H1 (cell line): ENCODE measurements around the gene FMOD. TPM values are rescaled to one million over a fixed set of nuclear protein-coding genes. Genes with fewer than 3 reads are reported as not detected.

Experiments used
- CTCF ChIA-PET: fragments of 300-600 bp; sonication (Branson Sonifier 250); formaldehyde crosslinking; loops from one replicate; lab custom pipeline; 2021; ENCODE audit not compliant: partially characterized antibody; lab: Charles Lee
- POLR2A ChIA-PET: fragments of 300-600 bp; sonication (Branson Sonifier 250); formaldehyde crosslinking; loops from one replicate; lab custom pipeline; 2021; ENCODE audit warnings: inconsistent platforms; ENCODE audit not compliant: partially characterized antibody; lab: Charles Lee
- DNase-seq, 2 experiments: peaks; one replicate each; pipeline versions ENCODE4 v3.0.0 to v3.0.0-alpha.2; 2010 to 2022; ENCODE audit warnings: low spot score in 2 of 2, low read depth in 1 of 2, mixed read lengths in 1 of 2
- FAIRE-seq: peaks from 2 replicates; lab custom pipeline; 2011; peaks lifted over from hg19 to GRCh38; lab: Jason Lieb, UNC
- H2AFZ ChIP-seq: 2 replicates; pipeline ENCODE4 v1.8.1; 2012; ENCODE audit warnings: low read length, inconsistent platforms
- H2AK5ac ChIP-seq: 2 replicates; pipeline ENCODE4 v1.6.1; 2013; ENCODE audit warnings: low read depth, low read length
- H2BK120ac ChIP-seq: replicated peaks from 2 replicates; pipeline ENCODE3; 2013; ENCODE audit warnings: low read depth, low read length, inconsistent platforms
- H2BK12ac ChIP-seq: 2 replicates; pipeline ENCODE4 v1.6.1; 2013; ENCODE audit warnings: low read depth, low read length
- H2BK15ac ChIP-seq: 2 replicates; pipeline ENCODE4 v1.6.1; 2013; ENCODE audit warnings: low read length
- H2BK20ac ChIP-seq: 2 replicates; pipeline ENCODE4 v1.6.1; 2013; ENCODE audit warnings: low read length
- H2BK5ac ChIP-seq: 2 replicates; pipeline ENCODE4 v1.6.1; 2013; ENCODE audit warnings: low read depth, low read length
- H3K14ac ChIP-seq: 2 replicates; pipeline ENCODE4 v1.6.1; 2013; ENCODE audit warnings: inconsistent platforms; ENCODE audit not compliant: insufficient read length
- H3K18ac ChIP-seq: 2 replicates; pipeline ENCODE4 v1.6.1; 2013; ENCODE audit warnings: low read length; ENCODE audit errors: extremely low read depth
- H3K23ac ChIP-seq: 2 replicates; pipeline ENCODE4 v1.6.1; 2013; ENCODE audit warnings: inconsistent platforms; ENCODE audit not compliant: insufficient read length
- H3K23me2 ChIP-seq: 2 replicates; pipeline ENCODE4 v1.6.1; 2013; ENCODE audit warnings: low read depth, low read length
- H3K27ac ChIP-seq: 2 replicates; pipeline ENCODE4 v1.6.1; 2011; ENCODE audit warnings: low read depth, low read length, inconsistent platforms
- H3K27me3 ChIP-seq, 4 experiments: replicated peaks in 1 of 4; 1 replicate in 1 of 4; 2 replicates in 3 of 4; pipeline versions ENCODE4 v1.6.1 to v1.8.1; 2011 to 2013; ENCODE audit warnings: low read length in 3 of 4, mild to moderate bottlenecking in 3 of 4, inconsistent platforms in 2 of 4, mixed read lengths in 2 of 4, moderate library complexity in 1 of 4; ENCODE audit not compliant: control insufficient read depth in 3 of 4, insufficient read depth in 3 of 4; ENCODE audit errors: extremely low read depth in 1 of 4
- H3K36me3 ChIP-seq, 4 experiments: 2 replicates each; pipeline versions ENCODE4 v1.6.1 to v1.8.1; 2011 to 2013; ENCODE audit warnings: mild to moderate bottlenecking in 4 of 4, low read length in 3 of 4, moderate library complexity in 2 of 4, control low read depth in 1 of 4, inconsistent platforms in 1 of 4; ENCODE audit not compliant: insufficient read depth in 4 of 4, control insufficient read depth in 2 of 4
- H3K4ac ChIP-seq: replicated peaks from 2 replicates; pipeline ENCODE3; 2013; ENCODE audit warnings: low read length, low read depth, mixed read lengths, inconsistent platforms; ENCODE audit not compliant: insufficient read length
- H3K4me1 ChIP-seq, 4 experiments: replicated peaks in 1 of 4; 1 replicate in 1 of 4; 2 replicates in 3 of 4; pipeline versions ENCODE4 v1.6.1 to v1.8.1; 2011 to 2013; ENCODE audit warnings: low read length in 3 of 4, inconsistent platforms in 2 of 4, mixed read lengths in 1 of 4; ENCODE audit not compliant: insufficient read depth in 4 of 4, control insufficient read depth in 3 of 4
- H3K4me2 ChIP-seq, 2 experiments: 2 replicates each; pipeline versions ENCODE4 v1.6.1 to v1.8.1; 2011 to 2013; ENCODE audit warnings: low read depth in 2 of 2, low read length in 2 of 2, control low read depth in 1 of 2, inconsistent platforms in 1 of 2, mild to moderate bottlenecking in 1 of 2; ENCODE audit not compliant: insufficient read depth in 1 of 2
- H3K4me3 ChIP-seq, 4 experiments: fragments of 200-600, 300-600 bp in 1 of 4; sonication (generic), shearing (Covaris generic), sonication (Bioruptor Twin) in 1 of 4; 2 replicates each; pipeline versions ENCODE4 v1.5.1 to v1.8.1; 2011 to 2016; ENCODE audit warnings: low read length in 4 of 4, low read depth in 3 of 4, control low read depth in 2 of 4, inconsistent platforms in 2 of 4, mild to moderate bottlenecking in 2 of 4, mixed read lengths in 1 of 4, moderate library complexity in 1 of 4; ENCODE audit not compliant: insufficient read depth in 2 of 4; ENCODE audit errors: extremely low read depth in 1 of 4
- H3K56ac ChIP-seq: replicated peaks from 2 replicates; pipeline ENCODE3; 2013; ENCODE audit warnings: low read depth, mild to moderate bottlenecking, mixed read lengths, low read length, inconsistent platforms; ENCODE audit not compliant: insufficient read length
- H3K79me1 ChIP-seq: 2 replicates; pipeline ENCODE4 v1.6.1; 2013; ENCODE audit warnings: low read depth, low read length, control low read depth
- H3K79me2 ChIP-seq, 2 experiments: 2 replicates each; pipeline versions ENCODE4 v1.6.1 to v1.8.1; 2012 to 2013; ENCODE audit warnings: low read length in 2 of 2, mild to moderate bottlenecking in 2 of 2, inconsistent platforms in 1 of 2; ENCODE audit not compliant: insufficient read depth in 2 of 2, control insufficient read depth in 1 of 2
- H3K9ac ChIP-seq, 4 experiments: replicated peaks in 1 of 4; 1 replicate in 1 of 4; 2 replicates in 3 of 4; pipeline versions ENCODE4 v1.6.1 to v1.8.1; 2011 to 2013; ENCODE audit warnings: low read depth in 3 of 4, low read length in 3 of 4, control low read depth in 2 of 4, mild to moderate bottlenecking in 2 of 4, moderate library complexity in 2 of 4, inconsistent platforms in 1 of 4; ENCODE audit errors: extremely low read depth in 1 of 4
- H3K9me3 ChIP-seq, 2 experiments: 2 replicates each; pipeline versions ENCODE4 v1.6.1 to v1.8.1; 2012 to 2013; ENCODE audit warnings: mild to moderate bottlenecking in 2 of 2, moderate library complexity in 2 of 2, control low read depth in 1 of 2, inconsistent platforms in 1 of 2, low read depth in 1 of 2, low read length in 1 of 2, mixed read lengths in 1 of 2; ENCODE audit not compliant: insufficient read depth in 2 of 2
- H4K20me1 ChIP-seq, 2 experiments: replicated peaks in 1 of 2; 2 replicates each; pipeline versions ENCODE3 to v1.8.1; 2011 to 2013; ENCODE audit warnings: inconsistent platforms in 2 of 2, low read length in 2 of 2, mild to moderate bottlenecking in 1 of 2; ENCODE audit not compliant: insufficient read depth in 2 of 2, control insufficient read depth in 1 of 2
- H4K5ac ChIP-seq: 2 replicates; pipeline ENCODE4 v1.6.1; 2013; ENCODE audit warnings: low read length, low read depth, mixed read lengths, inconsistent platforms; ENCODE audit not compliant: insufficient read length
- H4K8ac ChIP-seq: 2 replicates; pipeline ENCODE4 v1.8.0; 2013; ENCODE audit warnings: mild to moderate bottlenecking, moderate library complexity, low read length, inconsistent platforms; ENCODE audit not compliant: insufficient read depth; ENCODE audit errors: extremely low read depth
- H4K91ac ChIP-seq: replicated peaks from 2 replicates; pipeline ENCODE3; 2013; ENCODE audit warnings: low read length, mixed read lengths, inconsistent platforms; ENCODE audit not compliant: insufficient read length
- BACH1 ChIP-seq: IDR thresholded peaks from 2 replicates; pipeline ENCODE4 v1.6.1; 2012; ENCODE audit warnings: low read length, improper control_type of control experiment
- CBX8 ChIP-seq: fragments of 300-800, 300-1000 bp; sonication (generic); IDR thresholded peaks from 2 replicates; pipeline ENCODE4 v1.7.1; 2016; ENCODE audit warnings: low read depth, low read length, borderline replicate concordance
- EP300 ChIP-seq, 2 experiments: IDR thresholded peaks; 1 replicate in 1 of 2; 2 replicates in 1 of 2; pipeline ENCODE4 v1.6.1; 2011 to 2012; ENCODE audit warnings: low read depth in 2 of 2, low read length in 2 of 2, mild to moderate bottlenecking in 2 of 2, borderline replicate concordance in 1 of 2, inconsistent platforms in 1 of 2, moderate library complexity in 1 of 2
- GTF2F1 ChIP-seq: IDR thresholded peaks from 2 replicates; pipeline ENCODE4 v1.6.1; 2012; ENCODE audit warnings: low read depth, low read length, improper control_type of control experiment, borderline replicate concordance
- NANOG ChIP-seq: IDR thresholded peaks from 2 replicates; pipeline ENCODE4 v1.6.1; 2011; ENCODE audit warnings: low read length, low read depth, mild to moderate bottlenecking, inconsistent platforms; ENCODE audit not compliant: insufficient read depth, poor library complexity, severe bottlenecking
- POLR2A ChIP-seq, 2 experiments: IDR thresholded peaks; 1 replicate in 1 of 2; 2 replicates in 1 of 2; pipeline ENCODE4 v1.6.1; 2011; ENCODE audit warnings: low read depth in 2 of 2, low read length in 2 of 2, mild to moderate bottlenecking in 2 of 2; ENCODE audit errors: control extremely low read depth in 1 of 2
- POLR2AphosphoS5 ChIP-seq: IDR thresholded peaks from 2 replicates; pipeline ENCODE4 v1.6.1; 2011; ENCODE audit warnings: low read depth, low read length
- RAD21 ChIP-seq, 2 experiments: IDR thresholded peaks in 1 of 2; conservative IDR thresholded peaks in 1 of 2; 2 replicates each; pipeline ENCODE4 v1.6.1; 2011; ENCODE audit warnings: low read depth in 2 of 2, low read length in 2 of 2, improper control_type of control experiment in 1 of 2, inconsistent platforms in 1 of 2, mild to moderate bottlenecking in 1 of 2, moderate library complexity in 1 of 2
- RFX5 ChIP-seq: IDR thresholded peaks from 2 replicates; pipeline ENCODE4 v1.6.1; 2011; ENCODE audit warnings: low read depth, low read length, improper control_type of control experiment, borderline replicate concordance
- SIX5 ChIP-seq: IDR thresholded peaks from 2 replicates; pipeline ENCODE4 v1.6.1; 2011; ENCODE audit warnings: mild to moderate bottlenecking, low read depth, low read length
- SRF ChIP-seq: IDR thresholded peaks from 2 replicates; pipeline ENCODE4 v1.6.1; 2011; ENCODE audit warnings: mild to moderate bottlenecking, low read depth, low read length, moderate library complexity
- WGBS, 2 experiments: shearing (Covaris generic) in 1 of 2; methylation state at CpG; one replicate each; pipeline versions ENCODE4 v1.1.6 to v1.1.7; 2013 to 2015; ENCODE audit warnings: low lambda C conversion rate in 2 of 2, mixed read lengths in 2 of 2, inconsistent platforms in 1 of 2, low coverage in 1 of 2, missing lambda C conversion rate in 1 of 2; ENCODE audit not compliant: insufficient replicate concordance in 2 of 2, insufficient coverage in 1 of 2, insufficient read length in 1 of 2; ENCODE audit errors: extremely low coverage in 1 of 2, missing lambda C conversion rate in 1 of 2; 5-methylcytosine and 5-hydroxymethylcytosine counted together
- polyA plus RNA-seq, 7 experiments: library from polyadenylated mRNA; depleted of rRNA in 3 of 7; stranded (reverse) in 5 of 7; unstranded in 2 of 7; fragments of >200 nt in 5 of 7; fragments of 200-250 nt in 2 of 7; gene quantifications; 1 replicate in 5 of 7; 2 replicates in 1 of 7; 4 replicates in 1 of 7; pipeline versions ENCODE4 v1.2.1 to v1.2.3, GENCODE V29; 2011 to 2013; ENCODE audit warnings: missing spikeins in 2 of 7, mixed read lengths in 2 of 7
- total RNA-seq: library from RNA; stranded (reverse); fragmentation: NEBNext Ultra II Directional; extraction: Animal tissue kit (Norgen Biotek cat#: 25700); gene quantifications from 2 replicates; pipeline ENCODE4 v1.2.1, GENCODE V29; 2021
- TF ChIP-seq, protein P1 (sequence below), 3 experiments: IDR thresholded peaks; 1 replicate in 2 of 3; 2 replicates in 1 of 3; pipeline versions ENCODE4 v1.5.1 to v1.6.1; 2011; ENCODE audit warnings: low read length in 3 of 3, mild to moderate bottlenecking in 3 of 3, inconsistent platforms in 2 of 3, low read depth in 1 of 3, moderate library complexity in 1 of 3; ENCODE audit not compliant: insufficient read depth in 1 of 3; ENCODE audit errors: control extremely low read depth in 1 of 3

FMOD gene
- total and polyA plus RNA-seq, 2 of the 8 experiments (the other 6 are each of a cell fraction or from before 2014, with no cell fraction given): 0.17 to 0.32 TPM

DNA sequence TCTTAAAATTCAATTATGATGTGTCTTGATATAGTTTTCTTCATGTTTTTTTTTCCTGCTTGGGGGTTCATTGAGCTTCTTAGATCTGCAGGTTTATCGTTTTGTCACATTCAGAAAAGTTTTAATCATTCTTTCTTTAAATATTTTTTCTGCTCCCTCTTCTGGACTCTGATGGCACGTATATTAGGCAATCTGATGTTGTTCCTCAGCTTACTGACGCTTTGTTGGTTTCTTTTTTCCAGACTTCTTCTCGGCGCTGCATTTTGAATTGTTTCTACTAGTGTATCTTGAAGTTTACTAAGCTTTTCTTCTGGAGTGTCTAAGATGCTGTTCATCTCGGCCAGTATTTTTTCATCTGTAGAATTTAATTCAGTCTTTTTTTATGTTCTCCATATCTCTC, 44.8 kb upstream of the FMOD start:
- H2BK120ac ChIP-seq: no peak overlapping the region
- 78% methylated on average over 6 of the region's 6 CpGs; no CpG with 5 or more reads in 1 of the 2 experiments for WGBS, 2 experiments
- no peak overlapping the region for H3K56ac ChIP-seq
- H4K5ac ChIP-seq: no peak overlapping the region
- H4K91ac ChIP-seq: no peak overlapping the region
- H3K14ac ChIP-seq: no peak overlapping the region
- H2BK15ac ChIP-seq: no peak overlapping the region
- H3K4me3 ChIP-seq: no peak overlapping the region
- FAIRE-seq (no peak), DNase-seq (no peak)
- H2BK20ac ChIP-seq: no peak overlapping the region
- H3K79me2 ChIP-seq: no peaks in the 10 kb centered on the region
- TF ChIP-seq POLR2A (IDR thresholded peaks at IDR 0.05; ENCODE audit: control extremely low read depth in 1 of 2, low read depth in 2 of 2, low read length in 2 of 2) (no peak), EP300 (IDR thresholded peaks at IDR 0.05; ENCODE audit: borderline replicate concordance in 1 of 2, low read depth in 2 of 2, low read length in 2 of 2) (no peak), BACH1 (no peak), NANOG (no peak), RAD21 (IDR thresholded peaks at IDR 0.05 in 1 of 2, conservative IDR thresholded peaks at IDR 0.05 in 1 of 2; ENCODE audit: low read depth in 2 of 2, low read length in 2 of 2) (no peak), CBX8 (no peak), RFX5 (no peak), SRF (no peak), GTF2F1 (no peak), POLR2AphosphoS5 (no peak), SIX5 (no peak)
- TF ChIP-seq, protein P1, sequence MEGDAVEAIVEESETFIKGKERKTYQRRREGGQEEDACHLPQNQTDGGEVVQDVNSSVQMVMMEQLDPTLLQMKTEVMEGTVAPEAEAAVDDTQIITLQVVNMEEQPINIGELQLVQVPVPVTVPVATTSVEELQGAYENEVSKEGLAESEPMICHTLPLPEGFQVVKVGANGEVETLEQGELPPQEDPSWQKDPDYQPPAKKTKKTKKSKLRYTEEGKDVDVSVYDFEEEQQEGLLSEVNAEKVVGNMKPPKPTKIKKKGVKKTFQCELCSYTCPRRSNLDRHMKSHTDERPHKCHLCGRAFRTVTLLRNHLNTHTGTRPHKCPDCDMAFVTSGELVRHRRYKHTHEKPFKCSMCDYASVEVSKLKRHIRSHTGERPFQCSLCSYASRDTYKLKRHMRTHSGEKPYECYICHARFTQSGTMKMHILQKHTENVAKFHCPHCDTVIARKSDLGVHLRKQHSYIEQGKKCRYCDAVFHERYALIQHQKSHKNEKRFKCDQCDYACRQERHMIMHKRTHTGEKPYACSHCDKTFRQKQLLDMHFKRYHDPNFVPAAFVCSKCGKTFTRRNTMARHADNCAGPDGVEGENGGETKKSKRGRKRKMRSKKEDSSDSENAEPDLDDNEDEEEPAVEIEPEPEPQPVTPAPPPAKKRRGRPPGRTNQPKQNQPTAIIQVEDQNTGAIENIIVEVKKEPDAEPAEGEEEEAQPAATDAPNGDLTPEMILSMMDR (IDR thresholded peaks at IDR 0.05; ENCODE audit: control extremely low read depth in 1 of 3, insufficient read depth in 1 of 3, low read depth in 1 of 3, low read length in 3 of 3): no peak
- TF ChIP-seq, all 59 proteins: peak for 0
- no peak overlapping the region for H3K27ac ChIP-seq
- no peak overlapping the region for H3K4ac ChIP-seq
- no peak overlapping the region for H2BK5ac ChIP-seq
- H3K9ac ChIP-seq: no peak overlapping the region
- H3K4me1 ChIP-seq: no peaks in the 10 kb centered on the region
- H3K36me3 ChIP-seq: no peaks in the 10 kb centered on the region
- no peak overlapping the region for H3K18ac ChIP-seq
- no peak overlapping the region for H3K4me2 ChIP-seq
- H3K23ac ChIP-seq: no peak overlapping the region
- H2AFZ ChIP-seq: no peak overlapping the region
- no peaks in the 10 kb centered on the region for H3K79me1 ChIP-seq
- no peaks in the 10 kb centered on the region for H3K9me3 ChIP-seq
- POLR2A ChIA-PET: no interaction called here
- H4K8ac ChIP-seq: no peak overlapping the region
- H3K23me2 ChIP-seq: no peaks in the 10 kb centered on the region; the same call in 1 of the 2 replicates
- CTCF ChIA-PET: no interaction called here
- no peak overlapping the region for H2AK5ac ChIP-seq
- H3K27me3 ChIP-seq: no peaks in the 10 kb centered on the region
- no peaks in the 10 kb centered on the region for H4K20me1 ChIP-seq
- H2BK12ac ChIP-seq: no peak overlapping the region
